ENCODE results near the gene STXBP6. TPM values are rescaled to one million over a fixed set of nuclear protein-coding genes. Genes with fewer than 3 reads are reported as not detected.

STXBP6 gene
- total and polyA plus RNA-seq, 12 donors: 0.06 to 3.7 (median 0.68) TPM

- H3K4me1 ChIP-seq (replicated peaks in 1 of 2): no peaks in the 10 kb centered on the region
- TF ChIP-seq CTCF (IDR thresholded peaks at IDR 0.05) (no peak), POLR2A (IDR thresholded peaks at IDR 0.05) (no peak)
- no peaks in the 10 kb centered on the region for H3K9me3 ChIP-seq (replicated peaks in 1 of 3)
- H3K4me3 ChIP-seq: no peak overlapping the region
- intact Hi-C loops (cut with DNase I): no loop called here
- 89 to 100% (median 91%) methylated on average over 1 of the region's 1 CpG for WGBS, 4 donors
- DNase-seq: no peak
- no peaks in the 10 kb centered on the region for H3K27me3 ChIP-seq
- H3K36me3 ChIP-seq (replicated peaks in 1 of 2): no peaks in the 10 kb centered on the region
- no peak overlapping the region for H3K27ac ChIP-seq
Measured at GRCh38 chr14:24866067-24866639, 183.8 kb downstream of the STXBP6 start.

- TF ChIP-seq POLR2A (IDR thresholded peaks at IDR 0.05) (no peak), CTCF (IDR thresholded peaks at IDR 0.05) (no peak)
- Histone ChIP-seq H3K4me1 (replicated peaks in 1 of 2) (no peaks in the 10 kb centered on the region), H3K27ac (no peak overlapping the region), H3K9me3 (replicated peaks in 1 of 3) (no peaks in the 10 kb centered on the region), H3K27me3 (no peaks in the 10 kb centered on the region), H3K4me3 (no peak overlapping the region), H3K36me3 (replicated peaks in 1 of 2) (no peaks in the 10 kb centered on the region)
- WGBS, 4 donors: 73 to 81% (median 77%) methylated on average over 7 of the region's 7 CpGs
- DNase-seq: no peak
- intact Hi-C loops (cut with DNase I): no loop called here
Measured at GRCh38 chr14:24863968-24864684, 185.8 kb downstream of the STXBP6 start.

GRCh38 chr14:24861083-24861630 lies 188.8 kb downstream of the STXBP6 start:
- H3K4me1 ChIP-seq (replicated peaks in 1 of 2): no peaks in the 10 kb centered on the region
- no peaks in the 10 kb centered on the region for H3K36me3 ChIP-seq (replicated peaks in 1 of 2)
- DNase-seq: no peak
- no peak overlapping the region for H3K4me3 ChIP-seq
- intact Hi-C loops (cut with DNase I): no loop called here
- 65 to 77% (median 70%) methylated on average over 4 of the region's 4 CpGs for WGBS, 4 donors
- H3K9me3 ChIP-seq (replicated peaks in 1 of 3): no peaks in the 10 kb centered on the region
- no peak overlapping the region for H3K27ac ChIP-seq
- TF ChIP-seq CTCF (IDR thresholded peaks at IDR 0.05) (no peak), POLR2A (IDR thresholded peaks at IDR 0.05) (no peak)
- H3K27me3 ChIP-seq: no peaks in the 10 kb centered on the region

- Histone ChIP-seq H3K27ac (no peak overlapping the region), H3K4me1 (replicated peaks in 1 of 2) (no peaks in the 10 kb centered on the region), H3K27me3 (no peaks in the 10 kb centered on the region), H3K4me3 (no peak overlapping the region), H3K9me3 (replicated peaks in 1 of 3) (no peaks in the 10 kb centered on the region), H3K36me3 (replicated peaks in 1 of 2) (no peaks in the 10 kb centered on the region)
- intact Hi-C loops (cut with DNase I): no loop called here
- WGBS, 4 donors: 68 to 88% (median 74%) methylated on average over 5 of the region's 5 CpGs
- DNase-seq: no peak
- no peak for TF ChIP-seq CTCF (IDR thresholded peaks at IDR 0.05)
- TF ChIP-seq POLR2A (IDR thresholded peaks at IDR 0.05): no peak
Measured at GRCh38 chr14:24859559-24859958, 190.4 kb downstream of the STXBP6 start.
